GM12875 (cell line): ENCODE measurements around the gene SHISA4.
"Not testable (repeated sequence)": the region's sequence is repeated elsewhere in the genome, so short reads cannot be mapped to it uniquely, and the experiment has no call there.

ENCODE experiments used
- H3K4me3 ChIP-seq: one replicate; pipeline ENCODE4 v1.5.1; 2011; ENCODE audit warnings: low read depth, low read length, control low read depth
- TF ChIP-seq, protein P1 (sequence below): IDR thresholded peaks from 2 replicates; pipeline ENCODE4 v1.5.1; 2011; ENCODE audit warnings: low read depth, mild to moderate bottlenecking, control low read depth, inconsistent platforms, low read length, moderate library complexity, borderline replicate concordance; ENCODE audit not compliant: insufficient read depth

SHISA4 gene

DNA sequence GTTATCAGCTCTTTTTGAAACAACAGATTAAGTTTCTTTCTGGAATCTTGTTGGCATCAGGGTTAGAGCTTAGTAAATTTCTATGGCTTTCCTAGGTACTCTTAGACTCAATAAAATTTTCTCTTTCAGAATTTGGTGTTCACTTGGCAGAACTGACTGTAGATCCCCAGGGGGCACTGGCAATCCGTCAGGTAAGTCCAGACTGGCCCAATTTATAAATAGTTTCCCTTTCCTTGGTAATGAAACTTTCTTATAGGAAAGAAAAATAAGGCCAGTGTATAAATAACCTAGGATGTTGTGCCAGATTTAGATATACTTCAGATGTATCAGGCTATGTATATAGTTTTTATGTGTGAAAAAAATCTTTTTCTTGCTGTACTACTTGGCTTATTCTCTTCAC is 41.5 kb upstream of the SHISA4 start:
- TF ChIP-seq, protein P1, sequence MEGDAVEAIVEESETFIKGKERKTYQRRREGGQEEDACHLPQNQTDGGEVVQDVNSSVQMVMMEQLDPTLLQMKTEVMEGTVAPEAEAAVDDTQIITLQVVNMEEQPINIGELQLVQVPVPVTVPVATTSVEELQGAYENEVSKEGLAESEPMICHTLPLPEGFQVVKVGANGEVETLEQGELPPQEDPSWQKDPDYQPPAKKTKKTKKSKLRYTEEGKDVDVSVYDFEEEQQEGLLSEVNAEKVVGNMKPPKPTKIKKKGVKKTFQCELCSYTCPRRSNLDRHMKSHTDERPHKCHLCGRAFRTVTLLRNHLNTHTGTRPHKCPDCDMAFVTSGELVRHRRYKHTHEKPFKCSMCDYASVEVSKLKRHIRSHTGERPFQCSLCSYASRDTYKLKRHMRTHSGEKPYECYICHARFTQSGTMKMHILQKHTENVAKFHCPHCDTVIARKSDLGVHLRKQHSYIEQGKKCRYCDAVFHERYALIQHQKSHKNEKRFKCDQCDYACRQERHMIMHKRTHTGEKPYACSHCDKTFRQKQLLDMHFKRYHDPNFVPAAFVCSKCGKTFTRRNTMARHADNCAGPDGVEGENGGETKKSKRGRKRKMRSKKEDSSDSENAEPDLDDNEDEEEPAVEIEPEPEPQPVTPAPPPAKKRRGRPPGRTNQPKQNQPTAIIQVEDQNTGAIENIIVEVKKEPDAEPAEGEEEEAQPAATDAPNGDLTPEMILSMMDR: no peak
- H3K4me3 ChIP-seq: no peak overlapping the region

DNA sequence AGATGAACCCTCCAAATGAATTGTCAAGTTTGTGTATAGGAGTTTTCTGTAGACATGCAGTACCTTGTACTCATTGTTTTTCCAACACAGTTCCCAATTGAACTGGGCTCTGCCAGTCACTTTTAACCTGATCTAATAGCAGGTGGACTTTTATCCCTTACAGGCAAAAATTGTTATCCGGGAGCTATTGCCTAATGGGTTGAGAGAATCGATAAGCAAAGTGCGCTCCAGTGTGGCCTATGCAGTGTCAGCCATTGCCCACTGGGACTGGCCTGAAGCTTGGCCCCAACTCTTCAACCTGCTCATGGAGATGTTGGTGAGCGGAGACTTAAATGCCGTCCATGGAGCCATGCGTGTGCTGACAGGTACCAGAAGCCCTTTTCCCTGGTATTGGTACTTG is 40.5 kb upstream of the SHISA4 start:
- TF ChIP-seq, protein P1: no peak
- H3K4me3 ChIP-seq: no peak overlapping the region

DNA sequence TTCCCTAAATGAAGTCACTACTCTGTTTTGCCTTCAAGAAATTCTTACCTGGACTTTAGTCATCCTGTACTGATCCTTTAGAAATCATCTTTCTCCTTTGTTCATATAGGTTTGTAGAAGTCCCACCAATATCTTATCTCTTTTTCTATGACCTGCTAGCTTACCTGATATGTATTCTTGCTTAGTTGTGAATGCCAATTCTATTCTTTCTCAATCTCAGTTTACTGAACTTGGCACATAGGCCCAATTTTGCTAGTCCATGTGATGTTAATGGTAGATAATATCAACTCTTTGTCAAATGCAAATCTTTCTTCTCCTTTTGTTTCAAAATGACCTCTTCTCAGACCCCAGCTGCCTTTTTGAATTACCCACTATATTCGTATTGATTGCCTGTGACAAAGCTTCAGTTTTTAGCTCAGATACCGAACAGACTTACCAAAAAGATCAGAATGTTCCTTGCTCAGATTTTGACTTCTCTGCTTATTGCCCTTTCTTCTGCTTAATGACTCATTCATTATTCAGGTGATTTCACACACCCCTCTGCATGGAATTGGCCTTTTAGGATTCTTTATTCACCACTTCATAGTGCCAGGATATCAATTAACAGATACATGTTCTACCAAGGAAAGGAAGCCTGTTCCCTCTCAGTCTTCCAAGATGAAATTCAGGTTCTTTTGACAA is 39.2 kb upstream of the SHISA4 start:
- no peak overlapping the region for H3K4me3 ChIP-seq
- TF ChIP-seq, protein P1: no peak

DNA sequence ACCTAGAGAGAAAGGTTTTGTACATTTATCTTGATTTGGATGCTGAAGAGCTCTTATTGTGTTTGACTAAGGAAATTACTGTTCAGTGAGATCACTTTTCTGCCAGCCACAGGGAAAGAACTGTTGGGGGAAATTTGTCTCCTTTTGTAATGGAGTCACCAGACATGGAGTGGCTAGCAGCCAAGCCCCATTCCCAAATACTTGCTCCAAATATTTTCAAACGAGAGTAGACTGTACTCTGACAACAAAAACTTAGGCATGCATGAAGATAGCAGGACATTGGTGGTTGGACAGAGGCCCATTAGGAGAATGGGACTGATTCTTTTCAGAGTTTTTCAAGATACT is 38.7 kb upstream of the SHISA4 start:
- TF ChIP-seq, protein P1: no peak
- no peak overlapping the region for H3K4me3 ChIP-seq

DNA sequence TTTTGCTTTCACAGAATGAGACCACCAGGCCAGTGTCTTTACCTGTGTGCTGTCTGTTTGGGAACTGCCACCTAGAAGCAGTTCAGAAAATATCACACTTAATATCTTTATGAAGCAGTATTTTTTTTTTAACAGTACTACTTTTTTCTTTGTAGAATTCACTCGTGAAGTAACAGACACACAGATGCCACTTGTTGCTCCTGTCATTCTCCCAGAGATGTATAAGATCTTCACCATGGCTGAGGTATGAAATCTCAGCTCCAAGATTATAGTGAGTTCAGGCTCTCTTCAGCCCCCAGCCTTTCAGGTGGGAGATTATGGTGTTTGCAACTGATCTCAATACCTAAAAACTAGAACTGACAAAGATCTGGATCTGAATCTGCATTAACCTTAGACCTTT is 36.7 kb upstream of the SHISA4 start:
- TF ChIP-seq, protein P1: no peak
- H3K4me3 ChIP-seq: no peak overlapping the region

DNA sequence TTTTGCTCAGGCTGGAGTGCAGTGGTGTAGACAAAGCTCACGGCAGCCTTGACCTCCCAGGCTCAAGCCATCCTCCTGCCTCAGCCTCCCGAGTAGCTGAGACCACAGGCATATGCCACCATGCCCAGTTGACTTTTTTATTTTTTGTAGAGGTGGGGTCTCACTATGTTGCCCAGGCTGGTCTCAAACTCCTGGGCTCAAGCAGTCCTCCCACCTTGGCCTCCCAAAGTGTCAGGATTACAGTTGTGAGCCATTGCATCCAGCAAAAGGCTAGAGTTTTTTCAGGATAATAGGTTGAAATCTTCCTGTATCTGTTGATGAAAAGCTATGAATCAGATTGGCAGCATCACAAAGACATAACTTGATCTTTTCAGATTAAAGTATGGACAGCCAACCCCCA is 32.0 kb upstream of the SHISA4 start:
- not testable (repeated sequence) for H3K4me3 ChIP-seq

DNA sequence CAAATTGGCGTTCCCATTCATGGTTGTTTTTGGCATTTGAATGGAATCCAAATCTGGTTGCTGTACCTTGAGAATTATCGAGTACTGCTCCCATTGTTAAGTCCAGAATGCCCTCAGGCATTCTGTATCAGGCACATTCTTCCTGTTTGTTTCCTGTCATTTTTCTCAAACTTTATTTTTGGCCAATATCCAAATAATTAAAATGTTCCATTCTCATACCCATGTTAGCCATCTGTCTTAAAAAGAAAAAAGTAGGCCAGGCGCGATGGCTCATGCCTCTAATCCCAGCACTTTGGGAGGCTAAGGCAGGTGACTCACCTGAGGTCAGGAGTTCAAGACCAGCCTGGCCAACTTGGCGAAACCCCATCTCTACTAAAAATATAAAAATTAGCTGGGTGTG is 29.3 kb upstream of the SHISA4 start:
- no peak overlapping the region for H3K4me3 ChIP-seq
- TF ChIP-seq, protein P1: no peak

DNA sequence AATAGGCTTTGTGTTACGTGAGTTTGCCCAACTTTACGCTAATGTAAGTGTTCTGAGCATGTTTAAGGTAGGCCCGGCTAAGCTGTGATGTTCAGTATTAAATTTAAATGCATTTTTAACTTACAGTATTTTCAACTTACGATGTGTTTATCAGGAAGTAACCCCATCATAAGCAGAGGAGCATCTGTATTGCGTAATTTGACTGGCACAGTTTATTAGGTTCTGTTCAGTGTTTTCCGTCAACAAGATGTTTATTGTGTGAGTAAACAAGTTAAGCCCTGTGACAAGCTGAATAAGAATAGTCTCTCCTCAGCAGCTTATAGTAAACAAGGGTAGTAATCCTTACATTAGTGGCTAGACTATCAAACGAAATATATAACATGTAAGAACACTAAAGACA is 27.2 kb upstream of the SHISA4 start:
- H3K4me3 ChIP-seq: no peak overlapping the region
- TF ChIP-seq, protein P1: no peak
